GM19099 (cell line): ENCODE results near the gene FLVCR2.

Source experiments
- POLR2A ChIP-seq: IDR thresholded peaks from 3 replicates; pipeline ENCODE4 v1.6.1; 2011; ENCODE audit warnings: low read depth; ENCODE audit not compliant: insufficient read length; ENCODE audit errors: extremely low read depth

The FLVCR2 gene

GRCh38 chr14:75568791-75569190 is 9.6 kb upstream of the FLVCR2 start:
- no peak for TF ChIP-seq POLR2A

- no peak for TF ChIP-seq POLR2A
Measured at GRCh38 chr14:75570797-75571196, 7.6 kb upstream of the FLVCR2 start.

- no peak for TF ChIP-seq POLR2A
Measured at GRCh38 chr14:75572104-75572503, 6.3 kb upstream of the FLVCR2 start.

GRCh38 chr14:75577090-75577489 is 1.3 kb upstream of the FLVCR2 start:
- no peak for TF ChIP-seq POLR2A

- no peak for TF ChIP-seq POLR2A
Measured at GRCh38 chr14:75577729-75578101, 705 bp upstream of the FLVCR2 start.

- no peak for TF ChIP-seq POLR2A
Measured at GRCh38 chr14:75578786-75579337, 442 bp downstream of the FLVCR2 start.

GRCh38 chr14:75579338-75579864 is 981 bp downstream of the FLVCR2 start:
- TF ChIP-seq POLR2A = no peak

- TF ChIP-seq POLR2A = no peak
Measured at GRCh38 chr14:75579882-75580281, 1.5 kb downstream of the FLVCR2 start.

GRCh38 chr14:75587388-75587787 is 9.0 kb downstream of the FLVCR2 start:
- no peak for TF ChIP-seq POLR2A

GRCh38 chr14:75589931-75590330 is 11.5 kb downstream of the FLVCR2 start:
- TF ChIP-seq POLR2A = no peak

- TF ChIP-seq POLR2A = no peak
Measured at GRCh38 chr14:75591331-75591946, 13.0 kb downstream of the FLVCR2 start.

GRCh38 chr14:75591987-75592575 is 13.7 kb downstream of the FLVCR2 start:
- TF ChIP-seq POLR2A = no peak

- no peak for TF ChIP-seq POLR2A
Measured at GRCh38 chr14:75595226-75595625, 16.8 kb downstream of the FLVCR2 start.

- no peak for TF ChIP-seq POLR2A
Measured at GRCh38 chr14:75597149-75597548, 18.7 kb downstream of the FLVCR2 start.

- no peak for TF ChIP-seq POLR2A
Measured at GRCh38 chr14:75602503-75602902, 24.1 kb downstream of the FLVCR2 start.
